PC-9 (cell line): ENCODE measurements around the gene AKT1. TPM values are rescaled to one million over a fixed set of nuclear protein-coding genes. Genes with fewer than 3 reads are reported as not detected.

Experiments used
- BruUV-seq: library from RNA; stranded (reverse); fragments of 400-500 nt; replicated peaks from 2 replicates; lab custom pipeline; 2021; lab: Mats Ljungman, UMichigan
- CTCF ChIA-PET: fragments of 300-600 bp; sonication (Branson Sonifier 250); formaldehyde crosslinking; loops from one replicate; lab custom pipeline; 2022; ENCODE audit warnings: antibody characterized with exemption; lab: Charles Lee
- POLR2A ChIA-PET: fragments of 300-600 bp; sonication (Branson Sonifier 250); formaldehyde crosslinking; loops from one replicate; lab custom pipeline; 2022; ENCODE audit warnings: antibody characterized with exemption; ENCODE audit not compliant: unreplicated experiment; lab: Charles Lee
- DNase-seq, 2 experiments: peaks; one replicate each; pipeline versions ENCODE4 v3.0.0 to v3.0.0-alpha.2; 2015 to 2022; ENCODE audit warnings: mixed read lengths in 1 of 2
- H2AFZ ChIP-seq: fragments of 200-600 bp; sonication (generic); 2 replicates; pipeline ENCODE4 v1.8.1; 2017; ENCODE audit warnings: antibody characterized with exemption
- H3F3A ChIP-seq: fragments of 200-600 bp; sonication (generic); 2 replicates; pipeline ENCODE4 v1.8.1; 2017; ENCODE audit warnings: antibody characterized with exemption, mild to moderate bottlenecking, low read depth; ENCODE audit not compliant: insufficient read depth
- H3K27ac ChIP-seq: fragments of 200-600 bp; sonication (generic); 2 replicates; pipeline ENCODE4 v1.6.1; 2016; ENCODE audit warnings: mixed run types
- H3K27me3 ChIP-seq: fragments of 200-600 bp; sonication (generic); 2 replicates; pipeline ENCODE4 v1.6.1; 2016; ENCODE audit warnings: low read depth, mixed run types; ENCODE audit not compliant: insufficient read depth
- H3K36me3 ChIP-seq: fragments of 200-600 bp; sonication (generic); 2 replicates; pipeline ENCODE4 v1.6.1; 2016; ENCODE audit warnings: low read depth, mixed run types
- H3K4me1 ChIP-seq: fragments of 200-600 bp; sonication (generic); replicated peaks from 2 replicates; pipeline ENCODE4 v1.6.1; 2016; ENCODE audit warnings: mixed run types; ENCODE audit not compliant: insufficient read depth
- H3K4me2 ChIP-seq: fragments of 200-600 bp; sonication (generic); 2 replicates; pipeline ENCODE4 v1.6.1; 2017; ENCODE audit warnings: mixed run types
- H3K4me3 ChIP-seq: fragments of 200-600 bp; sonication (generic); 2 replicates; pipeline ENCODE4 v1.6.1; 2016; ENCODE audit warnings: mixed run types
- H3K79me2 ChIP-seq: fragments of 200-600 bp; sonication (generic); 2 replicates; pipeline ENCODE4 v1.6.1; 2017; ENCODE audit warnings: low read depth, mixed run types
- H3K9me2 ChIP-seq: fragments of 200-600 bp; sonication (generic); 2 replicates; pipeline ENCODE4 v1.8.1; 2017; ENCODE audit warnings: mild to moderate bottlenecking; ENCODE audit not compliant: insufficient read depth
- H3K9me3 ChIP-seq: fragments of 200-600 bp; sonication (generic); 2 replicates; pipeline ENCODE4 v1.8.1; 2016; ENCODE audit warnings: low read depth; ENCODE audit not compliant: insufficient read depth
- H4K20me1 ChIP-seq: fragments of 200-600 bp; sonication (generic); 2 replicates; pipeline ENCODE4 v1.8.1; 2017; ENCODE audit not compliant: insufficient read depth
- CTCF ChIP-seq: fragments of 200-600 bp; sonication (generic); conservative IDR thresholded peaks from 2 replicates; pipeline ENCODE4 v1.6.1; 2017; ENCODE audit warnings: mixed run types, antibody characterized with exemption, mild to moderate bottlenecking, moderate library complexity
- EZH2 ChIP-seq: fragments of 200-600 bp; sonication (generic); IDR thresholded peaks from 2 replicates; pipeline ENCODE4 v1.8.0; 2017; ENCODE audit warnings: antibody characterized with exemption, low read depth
- intact Hi-C: fragments of 100-400 bp; cut with micrococcal nuclease; formaldehyde crosslinking; loops from one replicate; pipeline ENCODE4 v1.10.0; 2022; ENCODE audit not compliant: unreplicated experiment
- total RNA-seq: library from RNA; stranded (reverse); gene quantifications from 2 replicates; pipeline ENCODE4 v1.2.3, GENCODE V29; 2021

AKT1 gene
- total RNA-seq, 1 experiment from 2014 or later, result 107 TPM

- H3K27me3 ChIP-seq, result no peaks in the 10 kb centered on the region
- TF ChIP-seq EZH2, result no peak
- TF ChIP-seq CTCF, result peak; percentile 98
- H3K27ac ChIP-seq, result no peak within 1 kb of the TSS
- H4K20me1 ChIP-seq, result peaks cover 13% of the 10 kb centered on the region; the same call in 1 of the 2 replicates
- ChIA-PET POLR2A (no interaction called here), CTCF (no interaction called here)
- H3K4me1 ChIP-seq, result peaks cover 6% of the 10 kb centered on the region; the same call in 1 of the 2 replicates
- peak within 1 kb of the TSS; percentile 68 for H3K4me3 ChIP-seq
- peak within 1 kb of the TSS; percentile 88 for H2AFZ ChIP-seq
- H3K36me3 ChIP-seq, result no peaks in the 10 kb centered on the region
- H3K4me2 ChIP-seq, result peak within 1 kb of the TSS; percentile 79
- H3K9me3 ChIP-seq, result no peaks in the 10 kb centered on the region
- no TSS peak for BruUV-seq
- DNase-seq, result peak in 1 of 2 experiments; percentile 58
- intact Hi-C loops, result no loop called here
- no peaks in the 10 kb centered on the region for H3K79me2 ChIP-seq
- no peaks in the 10 kb centered on the region for H3K9me2 ChIP-seq
- peaks cover 10% of the 10 kb centered on the region; the same call in 1 of the 2 replicates for H3F3A ChIP-seq
These were observed 71.7 kb downstream of the AKT1 start, which contains the start of gene ADSS1 for GRCh38 chr14:104723651-104724406. ADSS1 (plus strand) TSS chr14:104724229; CDS start chr14:104724271, 42 bp downstream.

- TF ChIP-seq EZH2, result no peak
- TF ChIP-seq CTCF, result no peak
- Histone ChIP-seq H3K79me2 (no peaks in the 10 kb centered on the region), H3K36me3 (no peaks in the 10 kb centered on the region), H3K27ac (no peak overlapping the region), H3K4me3 (peak overlapping the region; percentile 68; the same call in 1 of the 2 replicates), H2AFZ (peak overlapping the region; percentile 88; the same call in 1 of the 2 replicates), H3K4me2 (peak overlapping the region; percentile 79), H3K4me1 (peaks cover 6% of the 10 kb centered on the region; the same call in 1 of the 2 replicates), H3K9me3 (no peaks in the 10 kb centered on the region), H3K27me3 (no peaks in the 10 kb centered on the region), H3K9me2 (no peaks in the 10 kb centered on the region), H3F3A (peaks cover 10% of the 10 kb centered on the region; the same call in 1 of the 2 replicates), H4K20me1 (peaks cover 13% of the 10 kb centered on the region; the same call in 1 of the 2 replicates)
- ChIA-PET CTCF (no interaction called here), POLR2A (no interaction called here)
- BruUV-seq, result no TSS peak
- no peak for DNase-seq
- intact Hi-C loops, result no loop called here
These were observed 72.5 kb downstream of the AKT1 start for GRCh38 chr14:104722938-104723650.

GRCh38 chr14:104721505-104722431 lies 73.8 kb downstream of the AKT1 start:
- Histone ChIP-seq H3K4me1 (peaks cover 6% of the 10 kb centered on the region; the same call in 1 of the 2 replicates), H3K4me3 (no peak overlapping the region), H3K79me2 (no peaks in the 10 kb centered on the region), H3K27me3 (no peaks in the 10 kb centered on the region), H3K9me3 (no peaks in the 10 kb centered on the region), H3K4me2 (no peak overlapping the region), H3K27ac (no peak overlapping the region), H4K20me1 (peaks cover 13% of the 10 kb centered on the region; the same call in 1 of the 2 replicates), H2AFZ (no peak overlapping the region), H3K36me3 (no peaks in the 10 kb centered on the region), H3F3A (peaks cover 10% of the 10 kb centered on the region; the same call in 1 of the 2 replicates), H3K9me2 (no peaks in the 10 kb centered on the region)
- intact Hi-C loops, result no loop called here
- no peak for TF ChIP-seq EZH2
- TF ChIP-seq CTCF, result no peak
- CTCF ChIA-PET, result no interaction called here
- POLR2A ChIA-PET, result no interaction called here
- no peak for DNase-seq
- no TSS peak for BruUV-seq
